ENCODE data around the gene SRMS.

DNA sequence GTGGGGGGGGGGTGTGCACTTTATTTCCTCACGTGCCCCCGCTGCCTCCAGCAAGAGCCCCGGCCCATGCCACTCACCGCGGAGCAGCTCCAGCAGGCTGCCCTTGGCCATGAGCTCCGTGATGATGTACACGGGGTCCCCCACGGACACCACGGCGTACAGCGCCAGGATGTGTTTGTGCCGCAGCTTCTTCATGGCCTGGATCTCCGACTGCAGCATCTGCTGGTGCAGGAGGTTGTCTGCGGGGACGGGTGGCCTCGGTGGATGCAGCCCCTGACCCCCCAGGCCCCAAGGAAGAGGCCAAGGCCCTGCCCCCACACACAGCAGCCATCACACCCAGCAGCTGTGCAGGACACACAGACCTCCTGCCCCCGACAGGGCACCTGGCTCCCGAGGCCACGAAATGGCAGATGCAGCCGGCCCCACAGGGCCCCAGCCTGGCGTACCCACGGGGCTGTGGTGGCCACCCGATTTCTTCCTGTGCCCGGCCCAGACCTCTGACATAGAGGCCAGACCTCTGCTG is 15.0 kb downstream of the SRMS start:
- no peak for TF ChIP-seq POLR2A (IDR thresholded peaks at IDR 0.05; ENCODE audit: low read length)
- no peak for TF ChIP-seq GATA1 (IDR thresholded peaks at IDR 0.05; ENCODE audit: low read depth, low read length)

Measured in erythroblast (primary cell).